ENCODE measurements around the gene CRY2. TPM values are rescaled to one million over a fixed set of nuclear protein-coding genes. Genes with fewer than 3 reads are reported as not detected.

Gene CRY2
- total and polyA plus RNA-seq, 2 of the 13 experiments (the other 11 are each of a cell fraction or from before 2014, with no cell fraction given), result 10.1 to 12.2 TPM

DNA sequence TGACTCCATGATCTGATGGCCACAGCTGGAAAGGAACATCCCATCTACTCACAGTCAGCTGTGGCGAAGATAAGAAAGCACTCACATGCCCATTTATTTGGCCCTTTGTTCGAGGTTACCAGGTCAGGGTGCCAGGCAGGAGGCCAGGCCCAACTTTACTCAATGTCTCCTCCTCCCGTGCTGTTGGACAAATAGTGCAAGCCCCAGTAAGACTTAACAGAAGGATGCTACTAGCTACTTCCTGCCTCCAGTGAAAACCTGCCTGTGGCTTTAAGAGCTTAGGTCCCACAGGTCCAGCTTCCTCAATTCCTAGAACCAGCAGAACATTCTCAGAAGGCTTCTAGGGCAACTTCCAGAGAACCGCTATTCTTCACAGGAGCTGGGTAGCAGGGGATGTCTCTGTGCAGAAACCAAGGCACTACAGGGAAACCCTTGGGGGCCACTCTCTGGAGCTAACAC, 12.9 kb upstream of the CRY2 start:
- H3K4me2 ChIP-seq (ENCODE audit: low read depth, low read length), result no peak overlapping the region
- no peaks in the 10 kb centered on the region for H4K20me1 ChIP-seq (ENCODE audit: insufficient read depth, low read length)
- ChIA-PET CTCF (ENCODE audit: low intra/inter-chr PET ratio, low total read pairs) (no interaction called here), POLR2A (no interaction called here)
- H3K79me2 ChIP-seq (ENCODE audit: insufficient read depth, low read length), result no peaks in the 10 kb centered on the region
- no peak overlapping the region for H3K9ac ChIP-seq (ENCODE audit: insufficient read depth, low read depth, low read length)
- H3K27me3 ChIP-seq (ENCODE audit: control insufficient read depth in 1 of 2, insufficient read depth in 2 of 2, low read length in 2 of 2), result peaks cover 0 to 11% of the 10 kb centered on the region in 2 experiments; a peak in 1 of 5 replicates
- no peak overlapping the region for H2AFZ ChIP-seq (ENCODE audit: low read length)
- DNase-seq (ENCODE audit: low spot score) (no peak), FAIRE-seq (no peak), ATAC-seq (no peak)
- H3K36me3 ChIP-seq (replicated peaks in 1 of 2; ENCODE audit: control insufficient read depth in 1 of 2, insufficient read depth in 2 of 2, low read length in 2 of 2), result no peaks in the 10 kb centered on the region
- BruUV-seq (replicated peaks), result no TSS peak
- no peak overlapping the region for H3K4me3 ChIP-seq (replicated peaks in 1 of 3; ENCODE audit: insufficient read depth in 1 of 3, low read depth in 2 of 3, low read length in 3 of 3)
- WGBS (ENCODE audit: low lambda C conversion rate), result 8% methylated on average over 3 of the region's 4 CpGs
- no peaks in the 10 kb centered on the region for H3K4me1 ChIP-seq (ENCODE audit: insufficient read depth, low read length)
- no peaks in the 10 kb centered on the region for H3K9me3 ChIP-seq (ENCODE audit: low read length)
- no peak overlapping the region for H3K27ac ChIP-seq (ENCODE audit: extremely low read length, insufficient read depth, low read length)
- in situ Hi-C loops (cut with HindIII; ENCODE audit: extremely low pct_ligation_motif_present, low pct_unique_long_range_greater_than_20kb) (no loop called here), intact Hi-C loops (cut with micrococcal nuclease; ENCODE audit: unreplicated experiment) (no loop called here)
- TF ChIP-seq REPIN1 (CRISPR knock-in tag; IDR thresholded peaks at IDR 0.05; ENCODE audit: borderline replicate concordance, low read depth), result no peak
- no peak for TF ChIP-seq ZNF496 (CRISPR knock-in tag; IDR thresholded peaks at IDR 0.05; ENCODE audit: insufficient replicate concordance)
- TF ChIP-seq ZNF709 (CRISPR knock-in tag; IDR thresholded peaks at IDR 0.05), result no peak
- TF ChIP-seq ZNF367 (CRISPR knock-in tag; IDR thresholded peaks at IDR 0.05; ENCODE audit: borderline replicate concordance), result no peak
- TF ChIP-seq, protein P1, sequence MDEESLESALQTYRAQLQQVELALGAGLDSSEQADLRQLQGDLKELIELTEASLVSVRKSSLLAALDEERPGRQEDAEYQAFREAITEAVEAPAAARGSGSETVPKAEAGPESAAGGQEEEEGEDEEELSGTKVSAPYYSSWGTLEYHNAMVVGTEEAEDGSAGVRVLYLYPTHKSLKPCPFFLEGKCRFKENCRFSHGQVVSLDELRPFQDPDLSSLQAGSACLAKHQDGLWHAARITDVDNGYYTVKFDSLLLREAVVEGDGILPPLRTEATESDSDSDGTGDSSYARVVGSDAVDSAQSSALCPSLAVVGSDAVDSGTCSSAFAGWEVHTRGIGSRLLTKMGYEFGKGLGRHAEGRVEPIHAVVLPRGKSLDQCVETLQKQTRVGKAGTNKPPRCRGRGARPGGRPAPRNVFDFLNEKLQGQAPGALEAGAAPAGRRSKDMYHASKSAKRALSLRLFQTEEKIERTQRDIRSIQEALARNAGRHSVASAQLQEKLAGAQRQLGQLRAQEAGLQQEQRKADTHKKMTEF (CRISPR knock-in tag; IDR thresholded peaks at IDR 0.05), result no peak
- no peak for TF ChIP-seq KDM4B (CRISPR knock-in tag; IDR thresholded peaks at IDR 0.05)
- no peak for TF ChIP-seq PAF1 (CRISPR knock-in tag; IDR thresholded peaks at IDR 0.05)
- no peak for TF ChIP-seq ZFP37 (CRISPR knock-in tag; IDR thresholded peaks at IDR 0.05; ENCODE audit: borderline replicate concordance)
- TF ChIP-seq, protein P2, sequence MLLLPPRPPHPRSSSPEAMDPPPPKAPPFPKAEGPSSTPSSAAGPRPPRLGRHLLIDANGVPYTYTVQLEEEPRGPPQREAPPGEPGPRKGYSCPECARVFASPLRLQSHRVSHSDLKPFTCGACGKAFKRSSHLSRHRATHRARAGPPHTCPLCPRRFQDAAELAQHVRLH (CRISPR knock-in tag; IDR thresholded peaks at IDR 0.05; ENCODE audit: borderline replicate concordance, low read depth), result no peak
- TF ChIP-seq, protein P3, sequence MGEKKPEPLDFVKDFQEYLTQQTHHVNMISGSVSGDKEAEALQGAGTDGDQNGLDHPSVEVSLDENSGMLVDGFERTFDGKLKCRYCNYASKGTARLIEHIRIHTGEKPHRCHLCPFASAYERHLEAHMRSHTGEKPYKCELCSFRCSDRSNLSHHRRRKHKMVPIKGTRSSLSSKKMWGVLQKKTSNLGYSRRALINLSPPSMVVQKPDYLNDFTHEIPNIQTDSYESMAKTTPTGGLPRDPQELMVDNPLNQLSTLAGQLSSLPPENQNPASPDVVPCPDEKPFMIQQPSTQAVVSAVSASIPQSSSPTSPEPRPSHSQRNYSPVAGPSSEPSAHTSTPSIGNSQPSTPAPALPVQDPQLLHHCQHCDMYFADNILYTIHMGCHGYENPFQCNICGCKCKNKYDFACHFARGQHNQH (CRISPR knock-in tag; IDR thresholded peaks at IDR 0.05), result no peak
- TF ChIP-seq, protein P4, sequence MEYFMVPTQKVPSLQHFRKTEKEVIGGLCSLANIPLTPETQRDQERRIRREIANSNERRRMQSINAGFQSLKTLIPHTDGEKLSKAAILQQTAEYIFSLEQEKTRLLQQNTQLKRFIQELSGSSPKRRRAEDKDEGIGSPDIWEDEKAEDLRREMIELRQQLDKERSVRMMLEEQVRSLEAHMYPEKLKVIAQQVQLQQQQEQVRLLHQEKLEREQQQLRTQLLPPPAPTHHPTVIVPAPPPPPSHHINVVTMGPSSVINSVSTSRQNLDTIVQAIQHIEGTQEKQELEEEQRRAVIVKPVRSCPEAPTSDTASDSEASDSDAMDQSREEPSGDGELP (IDR thresholded peaks at IDR 0.05; ENCODE audit: borderline replicate concordance, low read depth), result no peak
- TF ChIP-seq HOXA3 (CRISPR knock-in tag; IDR thresholded peaks at IDR 0.05), result no peak
- TF ChIP-seq SNAPC2 (CRISPR knock-in tag; IDR thresholded peaks at IDR 0.05), result no peak
- TF ChIP-seq, protein P5, sequence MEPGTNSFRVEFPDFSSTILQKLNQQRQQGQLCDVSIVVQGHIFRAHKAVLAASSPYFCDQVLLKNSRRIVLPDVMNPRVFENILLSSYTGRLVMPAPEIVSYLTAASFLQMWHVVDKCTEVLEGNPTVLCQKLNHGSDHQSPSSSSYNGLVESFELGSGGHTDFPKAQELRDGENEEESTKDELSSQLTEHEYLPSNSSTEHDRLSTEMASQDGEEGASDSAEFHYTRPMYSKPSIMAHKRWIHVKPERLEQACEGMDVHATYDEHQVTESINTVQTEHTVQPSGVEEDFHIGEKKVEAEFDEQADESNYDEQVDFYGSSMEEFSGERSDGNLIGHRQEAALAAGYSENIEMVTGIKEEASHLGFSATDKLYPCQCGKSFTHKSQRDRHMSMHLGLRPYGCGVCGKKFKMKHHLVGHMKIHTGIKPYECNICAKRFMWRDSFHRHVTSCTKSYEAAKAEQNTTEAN (CRISPR knock-in tag; conservative IDR thresholded peaks at IDR 0.05), result no peak
- no peak for TF ChIP-seq TCF7 (IDR thresholded peaks at IDR 0.05; ENCODE audit: low read depth)
- TF ChIP-seq TSC22D2 (CRISPR knock-in tag; IDR thresholded peaks at IDR 0.05; ENCODE audit: borderline replicate concordance), result no peak
- TF ChIP-seq, protein P6, sequence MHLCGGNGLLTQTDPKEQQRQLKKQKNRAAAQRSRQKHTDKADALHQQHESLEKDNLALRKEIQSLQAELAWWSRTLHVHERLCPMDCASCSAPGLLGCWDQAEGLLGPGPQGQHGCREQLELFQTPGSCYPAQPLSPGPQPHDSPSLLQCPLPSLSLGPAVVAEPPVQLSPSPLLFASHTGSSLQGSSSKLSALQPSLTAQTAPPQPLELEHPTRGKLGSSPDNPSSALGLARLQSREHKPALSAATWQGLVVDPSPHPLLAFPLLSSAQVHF (CRISPR knock-in tag; IDR thresholded peaks at IDR 0.05), result no peak

All from HepG2 (cell line).